GM21360 (cell line): ENCODE data around the gene OGFR.
A peak's percentile ranks its signal among the peaks of the same experiment; 100 is the strongest.

Experiments used
- ATAC-seq: cut with Tn5 transposase; IDR thresholded peaks from one replicate; pipeline ENCODE4 v1.9.1; 2021; ENCODE audit warnings: mild to moderate bottlenecking, moderate library complexity; ENCODE audit not compliant: unreplicated experiment

OGFR gene

GRCh38 chr20:62814060-62814708 lies 9.5 kb downstream of the OGFR start:
- ATAC-seq: no peak

GRCh38 chr20:62814709-62815065 lies 10.1 kb downstream of the OGFR start:
- no peak for ATAC-seq

- no peak for ATAC-seq
Observed at GRCh38 chr20:62815066-62815991, 10.7 kb downstream of the OGFR start.

- no peak for ATAC-seq
Observed at GRCh38 chr20:62816031-62816883, 11.6 kb downstream of the OGFR start.

- ATAC-seq: no peak
Observed at GRCh38 chr20:62816884-62817873, 12.5 kb downstream of the OGFR start, which contains the start of gene COL9A3. TSS of gene COL9A3 (plus strand) at chr20:62817050. CDS start at chr20:62817065, 15 bp downstream.

GRCh38 chr20:62817975-62818591 lies 13.4 kb downstream of the OGFR start:
- no peak for ATAC-seq

GRCh38 chr20:62818592-62819493 lies 14.2 kb downstream of the OGFR start:
- no peak for ATAC-seq

- ATAC-seq: no peak
Observed at GRCh38 chr20:62819494-62820174, 15.0 kb downstream of the OGFR start.

GRCh38 chr20:62820208-62820961 lies 15.8 kb downstream of the OGFR start:
- ATAC-seq: no peak

- ATAC-seq: no peak
Observed at GRCh38 chr20:62820962-62821725, 16.5 kb downstream of the OGFR start.

- no peak for ATAC-seq
Observed at GRCh38 chr20:62821726-62822210, 17.1 kb downstream of the OGFR start.

- no peak for ATAC-seq
Observed at GRCh38 chr20:62822239-62822787, 17.7 kb downstream of the OGFR start.

GRCh38 chr20:62822788-62823651 lies 18.4 kb downstream of the OGFR start:
- ATAC-seq: peak; percentile 66

GRCh38 chr20:62823688-62824475 lies 19.2 kb downstream of the OGFR start:
- no peak for ATAC-seq
